B cell (primary cell): Measurements from ENCODE around the gene FGFR3.

Experiments
- CTCF ChIP-seq: fragments of 200-600 bp; IDR thresholded peaks from one replicate; pipeline ENCODE4 v1.8.0; 2022; ENCODE audit warnings: antibody characterized with exemption, mild to moderate bottlenecking
- EZH2 ChIP-seq: IDR thresholded peaks from 2 replicates; pipeline ENCODE4 v1.6.1; 2012; ENCODE audit warnings: borderline replicate concordance, low read depth, mild to moderate bottlenecking, moderate library complexity, low read length; ENCODE audit not compliant: insufficient read depth, poor library complexity, severe bottlenecking

GRCh38 chr4:1790005-1790404 lies 3.1 kb upstream of the FGFR3 start:
- TF ChIP-seq CTCF (no peak), EZH2 (no peak)
